Measurements from ENCODE around the gene PAF1. TPM values are rescaled to one million over a fixed set of nuclear protein-coding genes. Genes with fewer than 3 reads are reported as not detected.

Gene PAF1
- total and polyA plus RNA-seq, 2 of the 13 experiments (the other 11 are each of a cell fraction or from before 2014, with no cell fraction given) = 30.2 to 31.1 TPM

DNA sequence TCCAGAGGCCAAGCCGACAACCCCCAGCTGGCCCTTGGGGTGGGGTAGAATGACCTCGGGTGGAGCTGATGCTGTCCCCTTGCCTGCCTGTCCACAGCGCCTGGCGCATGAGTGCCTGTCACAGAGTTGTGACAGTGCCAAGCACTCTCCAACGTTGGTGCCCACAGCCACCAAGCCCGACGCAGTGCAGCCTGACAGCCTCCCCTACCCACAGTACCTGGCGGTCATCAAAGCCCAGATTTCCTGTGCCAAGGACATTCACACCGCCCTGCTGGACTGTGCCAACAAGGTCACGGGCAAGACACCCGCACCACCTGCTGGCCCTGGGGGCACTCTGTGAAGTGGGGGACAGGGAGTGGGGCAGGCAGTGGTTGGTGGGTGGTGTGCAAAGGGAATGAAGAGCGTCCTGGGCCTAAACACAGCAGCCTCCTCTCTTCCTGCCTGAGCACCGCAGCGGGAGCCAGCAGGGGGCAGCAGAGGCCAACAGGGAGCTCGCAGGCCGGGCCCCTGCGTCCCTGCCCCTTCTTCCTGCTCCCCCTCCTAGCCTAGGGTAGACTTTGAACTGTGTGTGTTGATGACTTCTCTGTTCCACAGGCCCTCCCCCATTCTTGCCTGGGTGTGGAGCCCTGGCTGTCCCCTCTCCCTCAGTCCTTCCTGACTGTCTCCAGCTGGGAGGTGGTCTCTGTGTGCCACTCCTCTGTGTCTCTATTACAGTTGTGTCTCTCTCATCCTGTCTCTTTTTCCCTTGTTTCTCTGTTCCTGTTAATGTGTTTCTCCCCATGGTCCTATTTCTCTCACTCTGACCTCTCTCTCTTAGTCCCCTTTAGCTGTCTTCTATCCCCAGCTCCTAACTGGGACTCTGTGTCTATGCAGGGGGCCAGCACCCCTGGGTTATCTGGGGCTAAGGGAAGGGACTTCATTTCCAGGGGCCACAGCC, 6.7 kb upstream of the PAF1 start (continued):
- TF ChIP-seq, protein P1, sequence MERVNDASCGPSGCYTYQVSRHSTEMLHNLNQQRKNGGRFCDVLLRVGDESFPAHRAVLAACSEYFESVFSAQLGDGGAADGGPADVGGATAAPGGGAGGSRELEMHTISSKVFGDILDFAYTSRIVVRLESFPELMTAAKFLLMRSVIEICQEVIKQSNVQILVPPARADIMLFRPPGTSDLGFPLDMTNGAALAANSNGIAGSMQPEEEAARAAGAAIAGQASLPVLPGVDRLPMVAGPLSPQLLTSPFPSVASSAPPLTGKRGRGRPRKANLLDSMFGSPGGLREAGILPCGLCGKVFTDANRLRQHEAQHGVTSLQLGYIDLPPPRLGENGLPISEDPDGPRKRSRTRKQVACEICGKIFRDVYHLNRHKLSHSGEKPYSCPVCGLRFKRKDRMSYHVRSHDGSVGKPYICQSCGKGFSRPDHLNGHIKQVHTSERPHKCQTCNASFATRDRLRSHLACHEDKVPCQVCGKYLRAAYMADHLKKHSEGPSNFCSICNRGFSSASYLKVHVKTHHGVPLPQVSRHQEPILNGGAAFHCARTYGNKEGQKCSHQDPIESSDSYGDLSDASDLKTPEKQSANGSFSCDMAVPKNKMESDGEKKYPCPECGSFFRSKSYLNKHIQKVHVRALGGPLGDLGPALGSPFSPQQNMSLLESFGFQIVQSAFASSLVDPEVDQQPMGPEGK (CRISPR knock-in tag; IDR thresholded peaks at IDR 0.05) = peak; percentile 93
- TF ChIP-seq ZNF841 (CRISPR knock-in tag; IDR thresholded peaks at IDR 0.05; ENCODE audit: borderline replicate concordance) (no peak), RELA (CRISPR knock-in tag; IDR thresholded peaks at IDR 0.05) (no peak), ZNF709 (CRISPR knock-in tag; IDR thresholded peaks at IDR 0.05) (peak; percentile 42; the same call in 1 of the 2 replicates), SIN3B (IDR thresholded peaks at IDR 0.05; ENCODE audit: low read length) (no peak), PHF8 (CRISPR knock-in tag; IDR thresholded peaks at IDR 0.05) (peak; percentile 26; the same call in 1 of the 2 replicates), NFYB (CRISPR knock-in tag; IDR thresholded peaks at IDR 0.05) (no peak), ARID2 (CRISPR knock-in tag; IDR thresholded peaks at IDR 0.05; ENCODE audit: borderline replicate concordance) (no peak), ZBTB3 (CRISPR knock-in tag; IDR thresholded peaks at IDR 0.05; ENCODE audit: borderline replicate concordance, low read depth) (no peak), SP4 (CRISPR knock-in tag; IDR thresholded peaks at IDR 0.05) (peak; percentile 83), ZNF225 (CRISPR knock-in tag; IDR thresholded peaks at IDR 0.05) (no peak), ZNF747 (CRISPR knock-in tag; IDR thresholded peaks at IDR 0.05; ENCODE audit: borderline replicate concordance) (no peak; the same call in 1 of the 2 replicates), SPEN (CRISPR knock-in tag; IDR thresholded peaks at IDR 0.05; ENCODE audit: low read depth) (peak; percentile 91), GPN1 (CRISPR knock-in tag; IDR thresholded peaks at IDR 0.05; ENCODE audit: borderline replicate concordance) (no peak), ZFP36L2 (CRISPR knock-in tag; IDR thresholded peaks at IDR 0.05) (no peak), ZNF143 (CRISPR knock-in tag; IDR thresholded peaks at IDR 0.05) (no peak), NR3C1 (CRISPR knock-in tag; IDR thresholded peaks at IDR 0.05) (no peak)
- TF ChIP-seq, protein P2, sequence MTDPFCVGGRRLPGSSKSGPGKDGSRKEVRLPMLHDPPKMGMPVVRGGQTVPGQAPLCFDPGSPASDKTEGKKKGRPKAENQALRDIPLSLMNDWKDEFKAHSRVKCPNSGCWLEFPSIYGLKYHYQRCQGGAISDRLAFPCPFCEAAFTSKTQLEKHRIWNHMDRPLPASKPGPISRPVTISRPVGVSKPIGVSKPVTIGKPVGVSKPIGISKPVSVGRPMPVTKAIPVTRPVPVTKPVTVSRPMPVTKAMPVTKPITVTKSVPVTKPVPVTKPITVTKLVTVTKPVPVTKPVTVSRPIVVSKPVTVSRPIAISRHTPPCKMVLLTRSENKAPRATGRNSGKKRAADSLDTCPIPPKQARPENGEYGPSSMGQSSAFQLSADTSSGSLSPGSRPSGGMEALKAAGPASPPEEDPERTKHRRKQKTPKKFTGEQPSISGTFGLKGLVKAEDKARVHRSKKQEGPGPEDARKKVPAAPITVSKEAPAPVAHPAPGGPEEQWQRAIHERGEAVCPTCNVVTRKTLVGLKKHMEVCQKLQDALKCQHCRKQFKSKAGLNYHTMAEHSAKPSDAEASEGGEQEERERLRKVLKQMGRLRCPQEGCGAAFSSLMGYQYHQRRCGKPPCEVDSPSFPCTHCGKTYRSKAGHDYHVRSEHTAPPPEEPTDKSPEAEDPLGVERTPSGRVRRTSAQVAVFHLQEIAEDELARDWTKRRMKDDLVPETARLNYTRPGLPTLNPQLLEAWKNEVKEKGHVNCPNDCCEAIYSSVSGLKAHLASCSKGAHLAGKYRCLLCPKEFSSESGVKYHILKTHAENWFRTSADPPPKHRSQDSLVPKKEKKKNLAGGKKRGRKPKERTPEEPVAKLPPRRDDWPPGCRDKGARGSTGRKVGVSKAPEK (CRISPR knock-in tag; IDR thresholded peaks at IDR 0.05; ENCODE audit: borderline replicate concordance) = no peak; the same call in 1 of the 2 replicates
- TF ChIP-seq, protein P3, sequence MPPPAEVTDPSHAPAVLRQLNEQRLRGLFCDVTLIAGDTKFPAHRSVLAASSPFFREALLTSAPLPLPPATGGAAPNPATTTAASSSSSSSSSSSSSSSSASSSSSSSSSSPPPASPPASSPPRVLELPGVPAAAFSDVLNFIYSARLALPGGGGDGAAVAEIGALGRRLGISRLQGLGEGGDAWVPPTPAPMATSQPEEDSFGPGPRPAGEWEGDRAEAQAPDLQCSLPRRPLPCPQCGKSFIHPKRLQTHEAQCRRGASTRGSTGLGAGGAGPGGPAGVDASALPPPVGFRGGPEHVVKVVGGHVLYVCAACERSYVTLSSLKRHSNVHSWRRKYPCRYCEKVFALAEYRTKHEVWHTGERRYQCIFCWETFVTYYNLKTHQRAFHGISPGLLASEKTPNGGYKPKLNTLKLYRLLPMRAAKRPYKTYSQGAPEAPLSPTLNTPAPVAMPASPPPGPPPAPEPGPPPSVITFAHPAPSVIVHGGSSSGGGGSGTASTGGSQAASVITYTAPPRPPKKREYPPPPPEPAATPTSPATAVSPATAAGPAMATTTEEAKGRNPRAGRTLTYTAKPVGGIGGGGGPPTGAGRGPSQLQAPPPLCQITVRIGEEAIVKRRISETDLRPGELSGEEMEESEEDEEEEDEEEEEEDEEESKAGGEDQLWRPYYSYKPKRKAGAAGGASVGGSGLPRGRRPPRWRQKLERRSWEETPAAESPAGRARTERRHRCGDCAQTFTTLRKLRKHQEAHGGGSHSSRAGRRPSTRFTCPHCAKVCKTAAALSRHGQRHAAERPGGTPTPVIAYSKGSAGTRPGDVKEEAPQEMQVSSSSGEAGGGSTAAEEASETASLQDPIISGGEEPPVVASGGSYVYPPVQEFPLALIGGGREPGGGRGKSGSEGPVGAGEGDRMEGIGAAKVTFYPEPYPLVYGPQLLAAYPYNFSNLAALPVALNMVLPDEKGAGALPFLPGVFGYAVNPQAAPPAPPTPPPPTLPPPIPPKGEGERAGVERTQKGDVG (CRISPR knock-in tag; IDR thresholded peaks at IDR 0.05; ENCODE audit: borderline replicate concordance) = no peak
- TF ChIP-seq, protein P4, sequence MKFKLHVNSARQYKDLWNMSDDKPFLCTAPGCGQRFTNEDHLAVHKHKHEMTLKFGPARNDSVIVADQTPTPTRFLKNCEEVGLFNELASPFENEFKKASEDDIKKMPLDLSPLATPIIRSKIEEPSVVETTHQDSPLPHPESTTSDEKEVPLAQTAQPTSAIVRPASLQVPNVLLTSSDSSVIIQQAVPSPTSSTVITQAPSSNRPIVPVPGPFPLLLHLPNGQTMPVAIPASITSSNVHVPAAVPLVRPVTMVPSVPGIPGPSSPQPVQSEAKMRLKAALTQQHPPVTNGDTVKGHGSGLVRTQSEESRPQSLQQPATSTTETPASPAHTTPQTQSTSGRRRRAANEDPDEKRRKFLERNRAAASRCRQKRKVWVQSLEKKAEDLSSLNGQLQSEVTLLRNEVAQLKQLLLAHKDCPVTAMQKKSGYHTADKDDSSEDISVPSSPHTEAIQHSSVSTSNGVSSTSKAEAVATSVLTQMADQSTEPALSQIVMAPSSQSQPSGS (CRISPR knock-in tag; IDR thresholded peaks at IDR 0.05) = peak; percentile 83

All from HepG2 (cell line).